Stimulated activated naive CD4-positive, alpha-beta T cell (primary cell): ENCODE measurements around the gene CIB1.
A peak's percentile ranks its signal among the peaks of the same experiment; 100 is the strongest.
"Not testable (repeated sequence)": the region's sequence is repeated elsewhere in the genome, so short reads cannot be mapped to it uniquely, and the experiment has no call there.

ENCODE experiments used
- DNase-seq, 6 experiments: peaks; one replicate each; lab custom pipeline; 2025; lab: John Stamatoyannopoulos, UW

The CIB1 gene

GRCh38 chr15:90233387-90234095, at the start of gene CIB1:
TSS of gene CIB1 (minus strand) at chr15:90233941. CDS start at chr15:90233885, 56 bp downstream.
- DNase-seq: peak in 5 of 6 experiments; percentile 34 to 98 (median 90)

- not testable (repeated sequence) for DNase-seq
Observed at GRCh38 chr15:90281637-90282036, 47.9 kb upstream of the CIB1 start.

- DNase-seq: not testable (repeated sequence)
Observed at GRCh38 chr15:90280743-90281142, 47.0 kb upstream of the CIB1 start.

GRCh38 chr15:90278467-90278866, 44.7 kb upstream of the CIB1 start:
- DNase-seq: not testable (repeated sequence)

- DNase-seq: no peak
Observed at GRCh38 chr15:90271459-90272166, 37.9 kb upstream of the CIB1 start.

GRCh38 chr15:90270502-90271150, 36.9 kb upstream of the CIB1 start:
- no peak for DNase-seq

GRCh38 chr15:90268415-90268814, 34.7 kb upstream of the CIB1 start:
- no peak for DNase-seq

- DNase-seq: no peak
Observed at GRCh38 chr15:90266485-90266884, 32.7 kb upstream of the CIB1 start.

GRCh38 chr15:90266061-90266431, 32.3 kb upstream of the CIB1 start:
- DNase-seq: peak in 5 of 6 experiments; percentile 36 to 72 (median 62)

GRCh38 chr15:90265271-90266060, 31.7 kb upstream of the CIB1 start, which contains the start of gene NGRN:
TSS of gene NGRN (plus strand) at chr15:90265672. CDS start at chr15:90265713, 41 bp downstream.
- peak; percentile 82 to 92 (median 88) for DNase-seq

- DNase-seq: no peak
Observed at GRCh38 chr15:90264671-90265070, 30.9 kb upstream of the CIB1 start.

- DNase-seq: no peak
Observed at GRCh38 chr15:90262426-90262825, 28.7 kb upstream of the CIB1 start.

- no peak for DNase-seq
Observed at GRCh38 chr15:90261811-90262210, 28.1 kb upstream of the CIB1 start.

GRCh38 chr15:90260731-90261130, 27.0 kb upstream of the CIB1 start:
- DNase-seq: not testable (repeated sequence)

GRCh38 chr15:90259524-90259923, 25.8 kb upstream of the CIB1 start:
- no peak for DNase-seq

- DNase-seq: no peak
Observed at GRCh38 chr15:90257776-90258175, 24.0 kb upstream of the CIB1 start.

- DNase-seq: peak in 5 of 6 experiments; percentile 4 to 57 (median 35)
Observed at GRCh38 chr15:90249203-90249863, 15.6 kb upstream of the CIB1 start, which contains the start of gene TTLL13. TSS of gene TTLL13 (plus strand) at chr15:90249556. CDS start at chr15:90250631, 1,075 bp downstream.

- DNase-seq: peak in 1 of 6 experiments; percentile 19
Observed at GRCh38 chr15:90248789-90249202, 15.1 kb upstream of the CIB1 start.

- no peak for DNase-seq
Observed at GRCh38 chr15:90243943-90244639, 10.3 kb upstream of the CIB1 start.

- no peak for DNase-seq
Observed at GRCh38 chr15:90241343-90242192, 7.8 kb upstream of the CIB1 start.
